ENCODE measurements around the gene AMPH.
A peak's percentile ranks its signal among the peaks of the same experiment; 100 is the strongest.

AMPH gene

GRCh38 chr7:38462819-38463218, 168.4 kb downstream of the AMPH start:
- DNase-seq (ENCODE audit: low read depth): no peak

- no peak for DNase-seq (ENCODE audit: low read depth)
Observed at GRCh38 chr7:38461887-38462286, 169.3 kb downstream of the AMPH start.

DNA sequence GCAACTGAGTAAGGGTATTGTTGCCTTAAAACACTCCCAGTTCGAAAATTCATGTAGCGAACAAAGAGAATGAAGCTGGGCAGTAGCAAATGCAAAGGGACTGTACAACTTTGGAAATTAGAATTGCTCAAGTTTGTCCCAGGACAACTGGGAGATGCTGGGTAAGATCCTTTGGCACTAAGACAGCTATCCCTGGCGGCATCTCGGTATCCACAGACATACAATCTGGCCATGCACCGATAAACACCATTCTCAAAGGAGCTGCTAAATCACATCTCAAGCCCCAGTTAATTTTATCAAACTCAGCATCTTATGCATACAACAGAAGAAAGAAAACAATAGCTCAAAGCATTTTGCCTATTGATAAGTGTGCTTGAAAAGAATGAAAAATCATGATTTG, 177.3 kb downstream of the AMPH start:
- no peak for DNase-seq (ENCODE audit: low read depth)

- no peak for DNase-seq (ENCODE audit: low read depth)
Observed at GRCh38 chr7:38453168-38453567, 178.0 kb downstream of the AMPH start.

DNA sequence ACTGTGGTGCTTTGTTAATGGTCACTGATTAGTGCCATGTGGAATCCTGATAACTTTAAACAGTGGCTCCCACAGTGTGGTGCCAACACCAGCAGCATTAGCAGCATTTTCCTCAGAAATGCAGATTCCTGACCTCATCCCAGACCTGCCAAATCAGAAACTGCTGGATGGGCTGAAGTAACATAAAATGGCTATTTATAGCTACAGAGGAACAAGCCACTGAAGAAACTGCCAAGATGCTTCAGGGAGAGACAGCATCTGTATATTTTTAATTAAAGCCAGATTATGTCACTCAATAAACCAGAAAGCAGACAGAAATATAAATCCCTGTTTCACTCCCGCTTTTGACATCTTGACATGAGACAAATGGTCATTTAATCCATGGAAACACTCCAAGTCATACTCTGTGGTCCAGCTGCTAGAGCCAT, 178.5 kb downstream of the AMPH start:
- DNase-seq (ENCODE audit: low read depth): no peak

GRCh38 chr7:38451840-38452239, 179.3 kb downstream of the AMPH start:
- DNase-seq (ENCODE audit: low read depth): no peak

- DNase-seq (ENCODE audit: low read depth): no peak
Observed at GRCh38 chr7:38448584-38449234, 182.5 kb downstream of the AMPH start.

GRCh38 chr7:38448054-38448453, 183.1 kb downstream of the AMPH start:
- DNase-seq (ENCODE audit: low read depth): no peak

DNA sequence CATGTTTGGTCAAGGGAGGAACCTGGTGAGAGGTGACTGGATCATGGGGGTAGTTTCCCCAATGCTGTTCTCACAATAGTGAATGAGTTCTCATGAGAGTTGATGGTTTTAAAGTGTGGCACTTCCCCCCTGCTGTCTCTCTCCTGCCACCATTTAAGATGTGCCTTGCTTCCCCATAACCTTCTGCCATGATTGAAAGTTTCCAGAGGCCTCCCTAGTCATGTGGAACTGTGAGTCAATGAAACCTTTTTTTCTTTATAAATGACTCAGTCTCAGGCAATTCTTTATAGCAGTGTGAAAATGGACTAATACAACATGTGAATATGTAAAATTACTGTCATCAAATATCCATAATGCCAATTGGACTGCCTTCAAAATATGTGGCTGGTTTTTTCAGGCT, 192.2 kb downstream of the AMPH start:
- DNase-seq (ENCODE audit: low read depth): no peak

- DNase-seq (ENCODE audit: low read depth): no peak
Observed at GRCh38 chr7:38432671-38433070, 198.5 kb downstream of the AMPH start.

- no peak for DNase-seq (ENCODE audit: low read depth)
Observed at GRCh38 chr7:38432080-38432479, 199.1 kb downstream of the AMPH start.

GRCh38 chr7:38429057-38429456, 202.1 kb downstream of the AMPH start:
- DNase-seq (ENCODE audit: low read depth): no peak

DNA sequence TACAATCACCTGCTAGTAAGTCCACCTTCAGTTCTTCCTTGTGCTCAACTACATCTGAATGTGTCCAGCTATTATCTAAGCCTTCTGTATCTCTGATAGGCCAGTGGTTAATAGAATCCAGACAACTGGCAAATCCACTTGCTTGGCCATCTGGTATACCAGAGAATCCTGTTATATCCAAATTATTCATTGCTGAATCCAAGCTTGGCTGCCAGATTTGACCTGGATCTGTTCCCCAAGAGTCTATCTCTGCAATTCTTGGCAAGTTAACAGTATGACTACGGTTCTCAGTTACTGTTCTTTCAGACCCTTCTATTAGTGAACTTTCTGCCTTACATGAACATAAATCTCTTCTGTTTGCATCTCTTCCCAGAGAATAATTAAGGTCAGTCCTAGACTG, 203.1 kb downstream of the AMPH start:
- DNase-seq (ENCODE audit: low read depth): no peak

DNA sequence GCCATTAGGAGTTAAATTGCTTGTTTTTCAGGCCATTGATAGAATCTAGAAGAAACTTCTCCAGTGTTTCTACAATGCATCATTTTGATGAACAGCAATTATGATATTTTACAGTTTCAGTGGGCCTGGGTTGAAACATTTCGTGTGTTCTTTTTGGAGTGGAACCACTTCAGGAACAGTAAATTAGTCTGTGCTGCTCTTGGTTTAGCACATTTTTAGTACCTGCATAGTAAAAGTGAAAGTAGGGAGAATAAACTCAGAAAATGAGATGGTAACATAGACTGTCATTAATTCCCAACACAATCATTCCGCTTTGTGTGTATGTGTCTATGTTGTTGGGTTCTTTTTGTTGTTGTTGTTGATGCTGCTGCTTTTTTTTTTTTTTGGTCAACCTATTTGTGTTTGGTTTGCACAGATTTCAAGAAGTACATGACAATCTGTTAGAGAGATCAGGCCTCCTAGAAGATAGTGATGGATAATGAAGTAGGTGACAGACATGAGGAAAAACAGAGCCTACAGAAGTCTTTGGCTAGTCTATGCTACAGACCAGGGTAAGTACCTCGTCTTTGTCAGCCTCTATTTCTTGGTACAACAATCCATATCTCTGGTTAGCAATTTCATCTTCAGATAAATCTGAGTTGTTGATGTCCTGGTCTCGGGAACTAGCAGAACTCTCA, 203.8 kb downstream of the AMPH start:
- DNase-seq (ENCODE audit: low read depth): no peak

GRCh38 chr7:38425509-38425908, 205.7 kb downstream of the AMPH start:
- no peak for DNase-seq (ENCODE audit: low read depth)

DNA sequence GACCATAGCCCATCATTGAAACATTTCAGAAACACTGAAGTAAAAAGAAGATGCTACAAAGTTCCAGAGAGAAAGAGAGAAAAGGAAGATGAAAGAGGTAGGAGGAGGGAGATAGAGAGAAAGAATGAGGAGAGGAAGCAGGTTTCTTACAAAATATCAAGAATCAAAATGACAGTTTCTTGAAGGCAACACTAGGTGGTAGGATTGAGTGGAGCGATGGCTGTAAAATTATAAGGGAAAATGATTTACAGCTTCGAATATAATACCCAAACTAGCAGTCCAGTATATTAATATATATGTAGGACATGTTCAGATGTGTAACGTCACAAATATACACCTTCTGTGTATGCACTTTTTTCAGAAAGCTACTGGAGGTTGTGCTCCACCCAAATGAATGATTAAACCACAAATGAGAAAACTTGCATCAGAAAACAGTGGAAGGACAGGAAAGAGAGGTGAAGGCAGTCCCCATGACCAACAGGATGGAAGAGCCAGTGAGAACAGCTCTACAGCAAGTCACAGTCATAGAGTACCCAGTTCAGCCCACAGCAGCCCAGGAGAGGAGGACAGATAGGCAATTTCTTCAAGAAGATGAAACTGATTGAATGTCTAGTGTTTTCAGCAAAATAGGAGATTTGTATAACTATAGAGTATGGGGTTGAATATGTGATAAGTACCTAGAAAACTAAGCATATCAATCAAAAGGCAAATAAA, 206.3 kb downstream of the AMPH start:
- DNase-seq (ENCODE audit: low read depth): no peak

GRCh38 chr7:38413784-38414183, 217.4 kb downstream of the AMPH start:
- no peak for DNase-seq (ENCODE audit: low read depth)

GRCh38 chr7:38411404-38411803, 219.8 kb downstream of the AMPH start:
- no peak for DNase-seq (ENCODE audit: low read depth)

GRCh38 chr7:38410056-38410455, 221.1 kb downstream of the AMPH start:
- DNase-seq (ENCODE audit: low read depth): no peak

DNA sequence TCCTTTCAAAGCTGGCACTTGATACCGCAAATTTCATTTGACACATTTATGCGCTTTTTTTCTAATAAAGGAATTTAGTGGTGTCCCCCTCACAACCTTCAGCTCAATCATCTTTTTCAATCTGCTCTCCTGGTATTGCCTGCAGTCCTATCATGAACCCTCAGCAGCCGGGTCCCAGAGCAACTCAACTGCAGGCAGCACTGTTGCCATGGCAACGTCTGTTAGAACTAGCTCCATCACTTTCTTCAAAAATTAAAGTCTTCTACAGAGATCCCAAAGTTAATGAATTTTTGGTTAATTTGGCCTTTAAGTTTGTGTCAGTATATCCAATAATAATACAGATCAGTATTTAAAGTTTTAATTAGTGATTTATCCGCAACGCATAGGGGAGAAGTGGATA, 221.6 kb downstream of the AMPH start:
- DNase-seq (ENCODE audit: low read depth): no peak

DNA sequence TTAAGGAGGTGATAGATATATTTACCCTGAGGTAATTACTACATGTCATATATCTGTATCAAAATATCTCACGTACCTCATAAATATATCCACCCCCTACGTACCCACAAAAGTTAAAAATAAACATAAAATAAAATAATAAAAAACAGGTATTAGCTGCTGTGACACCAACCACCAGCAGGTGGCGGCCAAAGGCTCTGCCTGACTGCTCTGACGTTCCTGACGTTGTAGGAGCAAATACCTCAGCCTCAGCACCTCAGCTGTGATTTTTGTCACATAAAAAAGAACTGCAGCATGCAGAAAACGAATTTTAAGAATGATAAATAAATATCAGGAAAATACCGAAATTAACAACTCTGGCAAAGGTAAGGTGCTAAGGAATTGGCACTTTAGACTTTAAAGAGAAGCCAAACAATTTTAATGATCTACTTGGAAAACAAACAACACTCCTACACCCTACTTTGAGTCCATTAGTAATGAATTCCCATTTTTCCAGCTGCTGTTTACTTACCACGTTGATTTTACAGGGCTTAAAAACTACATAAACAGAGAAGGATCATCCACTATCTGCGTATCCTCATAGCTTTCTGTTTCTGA, 232.3 kb downstream of the AMPH start:
- DNase-seq (ENCODE audit: low read depth): peak; percentile 32

DNA sequence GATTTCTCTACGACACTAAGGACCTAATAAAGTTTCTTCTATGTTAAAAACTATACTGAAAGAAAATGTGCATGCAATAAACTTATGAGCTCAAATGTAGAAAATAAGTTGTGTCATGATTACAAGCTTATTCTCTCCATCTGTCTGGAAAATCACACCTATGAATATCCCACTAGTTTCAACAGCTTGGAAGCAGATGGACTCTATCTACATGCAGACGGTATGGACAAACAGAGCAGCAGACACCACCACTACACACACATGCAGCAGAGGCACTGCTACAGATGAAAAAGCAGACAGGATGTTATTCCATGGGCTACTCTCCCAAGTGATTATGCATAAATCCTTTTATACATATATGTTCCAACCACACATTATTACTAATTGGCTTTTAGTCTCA, 234.3 kb downstream of the AMPH start:
- no peak for DNase-seq (ENCODE audit: low read depth)
